ENCODE results near the gene GNG7.

The GNG7 gene

GRCh38 chr19:2604747-2605329 lies 97.7 kb downstream of the GNG7 start:
- no peaks in the 10 kb centered on the region for H3K9me3 ChIP-seq (ENCODE audit: insufficient read depth, low read depth, low read length)
- H4K20me1 ChIP-seq (ENCODE audit: insufficient read depth, low read length, poor library complexity, severe bottlenecking): no peaks in the 10 kb centered on the region
- H3K4me1 ChIP-seq (ENCODE audit: insufficient read depth, low read length, poor library complexity, severe bottlenecking): no peaks in the 10 kb centered on the region
- H3K9ac ChIP-seq (ENCODE audit: low read depth, low read length, poor library complexity, severe bottlenecking): no peak overlapping the region
- H2AFZ ChIP-seq (ENCODE audit: low read length): no peak overlapping the region
- H3K4me2 ChIP-seq (ENCODE audit: low read depth, low read length, poor library complexity, severe bottlenecking): no peak overlapping the region
- H3K27me3 ChIP-seq (ENCODE audit: insufficient read depth, low read length, poor library complexity, severe bottlenecking): no peaks in the 10 kb centered on the region
- H3K79me2 ChIP-seq (ENCODE audit: insufficient read depth, low read length): no peaks in the 10 kb centered on the region
- no peaks in the 10 kb centered on the region for H3K9me2 ChIP-seq (replicated peaks; ENCODE audit: low read depth, low read length)
- TF ChIP-seq EZH2phosphoT487 (IDR thresholded peaks at IDR 0.05; ENCODE audit: borderline replicate concordance) (no peak), CTCF (conservative IDR thresholded peaks at IDR 0.05; ENCODE audit: low read length) (no peak)
- no peak overlapping the region for H3K4me3 ChIP-seq (ENCODE audit: low read length, poor library complexity, severe bottlenecking)
- H3F3A ChIP-seq (ENCODE audit: low read depth): no peaks in the 10 kb centered on the region
- H3K36me3 ChIP-seq (ENCODE audit: insufficient read depth, low read length): no peaks in the 10 kb centered on the region

GRCh38 chr19:2603334-2603733 lies 99.2 kb downstream of the GNG7 start:
- Histone ChIP-seq H3K9me3 (ENCODE audit: insufficient read depth, low read depth, low read length) (no peaks in the 10 kb centered on the region), H3K4me3 (ENCODE audit: low read length, poor library complexity, severe bottlenecking) (no peak overlapping the region), H3K4me2 (ENCODE audit: low read depth, low read length, poor library complexity, severe bottlenecking) (no peak overlapping the region), H3K27me3 (ENCODE audit: insufficient read depth, low read length, poor library complexity, severe bottlenecking) (no peaks in the 10 kb centered on the region), H2AFZ (ENCODE audit: low read length) (no peak overlapping the region), H3K4me1 (ENCODE audit: insufficient read depth, low read length, poor library complexity, severe bottlenecking) (peaks cover 9% of the 10 kb centered on the region), H3K9me2 (replicated peaks; ENCODE audit: low read depth, low read length) (no peaks in the 10 kb centered on the region), H4K20me1 (ENCODE audit: insufficient read depth, low read length, poor library complexity, severe bottlenecking) (no peaks in the 10 kb centered on the region), H3K79me2 (ENCODE audit: insufficient read depth, low read length) (no peaks in the 10 kb centered on the region), H3K9ac (ENCODE audit: low read depth, low read length, poor library complexity, severe bottlenecking) (no peak overlapping the region), H3F3A (ENCODE audit: low read depth) (no peaks in the 10 kb centered on the region), H3K36me3 (ENCODE audit: insufficient read depth, low read length) (no peaks in the 10 kb centered on the region)
- no peak for TF ChIP-seq EZH2phosphoT487 (IDR thresholded peaks at IDR 0.05; ENCODE audit: borderline replicate concordance)
- TF ChIP-seq CTCF (conservative IDR thresholded peaks at IDR 0.05; ENCODE audit: low read length): no peak

GRCh38 chr19:2602391-2603181 lies 99.9 kb downstream of the GNG7 start:
- Histone ChIP-seq H2AFZ (ENCODE audit: low read length) (no peak overlapping the region), H3K79me2 (ENCODE audit: insufficient read depth, low read length) (no peaks in the 10 kb centered on the region), H3K9ac (ENCODE audit: low read depth, low read length, poor library complexity, severe bottlenecking) (no peak overlapping the region), H3K4me1 (ENCODE audit: insufficient read depth, low read length, poor library complexity, severe bottlenecking) (peaks cover 9% of the 10 kb centered on the region), H3K27me3 (ENCODE audit: insufficient read depth, low read length, poor library complexity, severe bottlenecking) (no peaks in the 10 kb centered on the region), H3K36me3 (ENCODE audit: insufficient read depth, low read length) (no peaks in the 10 kb centered on the region), H3K4me2 (ENCODE audit: low read depth, low read length, poor library complexity, severe bottlenecking) (no peak overlapping the region), H3F3A (ENCODE audit: low read depth) (no peaks in the 10 kb centered on the region), H3K9me3 (ENCODE audit: insufficient read depth, low read depth, low read length) (no peaks in the 10 kb centered on the region), H3K4me3 (ENCODE audit: low read length, poor library complexity, severe bottlenecking) (no peak overlapping the region), H4K20me1 (ENCODE audit: insufficient read depth, low read length, poor library complexity, severe bottlenecking) (no peaks in the 10 kb centered on the region), H3K9me2 (replicated peaks; ENCODE audit: low read depth, low read length) (no peaks in the 10 kb centered on the region)
- TF ChIP-seq CTCF (conservative IDR thresholded peaks at IDR 0.05; ENCODE audit: low read length): no peak
- no peak for TF ChIP-seq EZH2phosphoT487 (IDR thresholded peaks at IDR 0.05; ENCODE audit: borderline replicate concordance)
